ENCODE measurements around the gene PPIP5K1. TPM values are rescaled to one million over a fixed set of nuclear protein-coding genes. Genes with fewer than 3 reads are reported as not detected.
A peak's percentile ranks its signal among the peaks of the same experiment; 100 is the strongest.

The PPIP5K1 gene
- total RNA-seq, 1 donor from 2014 or later = 99.2 TPM

GRCh38 chr15:43508421-43508820, 81.6 kb downstream of the PPIP5K1 start:
- Histone ChIP-seq H3K9me3 (no peaks in the 10 kb centered on the region), H3K27me3 (no peaks in the 10 kb centered on the region), H3K4me3 (no peak overlapping the region), H3K27ac (no peak overlapping the region), H3K4me1 (peaks cover 0 to 14% of the 10 kb centered on the region in 2 donors), H3K36me3 (no peaks in the 10 kb centered on the region)
- TF ChIP-seq CTCF (IDR thresholded peaks at IDR 0.05) = no peak
- no peak for DNase-seq (ENCODE audit: low spot score in 2 of 2)
- intact Hi-C loops (cut with DNase I) = no loop called here

GRCh38 chr15:43505738-43506137, 84.3 kb downstream of the PPIP5K1 start:
- intact Hi-C loops (cut with DNase I) = no loop called here
- no peak for TF ChIP-seq CTCF (IDR thresholded peaks at IDR 0.05)
- DNase-seq (ENCODE audit: low spot score in 2 of 2) = no peak
- no peaks in the 10 kb centered on the region for H3K27me3 ChIP-seq
- H3K9me3 ChIP-seq = no peaks in the 10 kb centered on the region
- H3K36me3 ChIP-seq = no peaks in the 10 kb centered on the region
- peaks cover 0 to 8% of the 10 kb centered on the region in 2 donors for H3K4me1 ChIP-seq
- no peak overlapping the region for H3K27ac ChIP-seq
- H3K4me3 ChIP-seq = no peak overlapping the region

- H3K4me3 ChIP-seq = no peak overlapping the region
- H3K9me3 ChIP-seq = no peaks in the 10 kb centered on the region
- no peaks in the 10 kb centered on the region for H3K36me3 ChIP-seq
- no peak for TF ChIP-seq CTCF (IDR thresholded peaks at IDR 0.05)
- no peaks in the 10 kb centered on the region for H3K27me3 ChIP-seq
- H3K4me1 ChIP-seq = no peaks in the 10 kb centered on the region
- H3K27ac ChIP-seq = no peak overlapping the region
- intact Hi-C loops (cut with DNase I) = no loop called here
- no peak for DNase-seq (ENCODE audit: low spot score in 2 of 2)
Observed at GRCh38 chr15:43499635-43500034, 90.4 kb downstream of the PPIP5K1 start.

- no peak for TF ChIP-seq CTCF (IDR thresholded peaks at IDR 0.05)
- no peak overlapping the region for H3K4me3 ChIP-seq
- no peaks in the 10 kb centered on the region for H3K36me3 ChIP-seq
- intact Hi-C loops (cut with DNase I) = no loop called here
- no peak overlapping the region for H3K27ac ChIP-seq
- H3K9me3 ChIP-seq = no peaks in the 10 kb centered on the region
- no peaks in the 10 kb centered on the region for H3K4me1 ChIP-seq
- DNase-seq (ENCODE audit: low spot score in 2 of 2) = no peak
- no peaks in the 10 kb centered on the region for H3K27me3 ChIP-seq
Observed at GRCh38 chr15:43498990-43499389, 91.0 kb downstream of the PPIP5K1 start.

GRCh38 chr15:43493703-43494472, 96.1 kb downstream of the PPIP5K1 start:
- Histone ChIP-seq H3K9me3 (no peaks in the 10 kb centered on the region), H3K4me1 (peaks cover 0 to 17% of the 10 kb centered on the region in 2 donors), H3K36me3 (no peaks in the 10 kb centered on the region), H3K27ac (no peak overlapping the region), H3K4me3 (peak overlapping the region; percentile 76 to 92), H3K27me3 (no peaks in the 10 kb centered on the region)
- intact Hi-C loops (cut with DNase I) = loop anchor here (1.0 to 2.0 kb wide), 2 partner anchors 16 to 25 kb away; no protein-coding TSS in a partner anchor
- no peak for DNase-seq (ENCODE audit: low spot score in 2 of 2)
- TF ChIP-seq CTCF (IDR thresholded peaks at IDR 0.05) = no peak

Measured in ascending aorta (tissue), 2 donors.